Suprapubic skin (tissue), 3 donors: ENCODE measurements around the gene TNFRSF14.
"Not testable (repeated sequence)": the region's sequence is repeated elsewhere in the genome, so short reads cannot be mapped to it uniquely, and the experiment has no call there.

Source experiments
- CTCF ChIP-seq, 2 donors: fragments of 200-600 bp in 1 of 2; fragments of 450-650 bp in 1 of 2; sonication (generic) in 1 of 2; IDR thresholded peaks; one replicate each; pipeline ENCODE4 v1.5.1; 2016 to 2019; ENCODE audit warnings: antibody characterized with exemption in 2 of 2, mild to moderate bottlenecking in 1 of 2, moderate library complexity in 1 of 2
- EP300 ChIP-seq: sonication (generic); formaldehyde crosslinking; IDR thresholded peaks from one replicate; pipeline ENCODE4 v1.6.1; 2017; ENCODE audit warnings: antibody characterized with exemption

- TF ChIP-seq CTCF (IDR thresholded peaks at IDR 0.05); EP300: not testable (repeated sequence)
Measured at GRCh38 chr1:2568187-2568816, 12.1 kb downstream of the TNFRSF14 start.
